ENCODE results near the gene SPDYE6.
"Not testable (repeated sequence)": the region's sequence is repeated elsewhere in the genome, so short reads cannot be mapped to it uniquely, and the experiment has no call there.

Gene SPDYE6

DNA sequence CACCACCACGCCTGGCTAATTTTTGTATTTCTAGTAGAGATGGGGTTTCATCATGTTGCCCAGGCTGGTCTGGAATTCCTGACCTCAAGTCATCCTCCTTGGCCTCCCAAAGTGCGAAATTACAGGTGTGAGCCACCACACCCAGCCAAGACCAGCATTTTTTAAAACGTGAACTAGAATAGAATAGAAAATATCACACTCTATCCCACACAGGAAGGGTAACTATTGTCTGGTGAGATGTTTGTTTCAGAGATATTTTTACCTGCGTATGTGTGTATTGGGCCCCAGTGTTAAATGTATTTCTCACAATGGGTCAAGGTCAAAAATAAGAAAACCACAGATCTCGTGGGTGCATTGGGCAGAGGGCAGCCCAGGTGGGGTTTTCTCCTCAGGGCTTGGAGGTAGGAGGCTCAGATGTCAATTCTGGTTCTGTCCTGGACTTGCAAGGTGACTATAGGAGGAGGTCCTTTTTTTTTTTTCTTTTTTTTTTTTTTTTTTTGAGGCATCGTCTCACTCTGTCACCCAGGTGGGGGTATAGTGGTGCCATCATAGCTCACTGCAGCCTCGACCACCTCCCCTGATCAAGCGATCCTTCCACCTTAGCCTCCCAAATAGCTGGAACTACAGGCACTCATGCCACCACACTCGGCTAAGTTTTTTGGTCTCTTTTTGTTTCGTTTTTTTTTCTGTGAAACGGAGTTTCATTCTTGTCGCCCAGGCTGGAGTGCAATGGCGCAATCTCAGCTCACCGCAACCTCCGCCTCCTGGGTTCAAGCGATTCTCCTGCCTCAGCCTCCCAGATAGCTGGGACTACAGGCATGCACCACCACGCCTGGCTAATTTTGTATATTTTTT is 50.6 kb downstream of the SPDYE6 start:
- H3K4me3 Mint-ChIP-seq, result no peak overlapping the region
- no peak overlapping the region for H3K27ac Mint-ChIP-seq
- H3K27me3 Mint-ChIP-seq, result no peaks in the 10 kb centered on the region
- no peaks in the 10 kb centered on the region for H3K36me3 Mint-ChIP-seq
- no peaks in the 10 kb centered on the region for H3K4me1 Mint-ChIP-seq
- H3K9me3 Mint-ChIP-seq, result no peaks in the 10 kb centered on the region

DNA sequence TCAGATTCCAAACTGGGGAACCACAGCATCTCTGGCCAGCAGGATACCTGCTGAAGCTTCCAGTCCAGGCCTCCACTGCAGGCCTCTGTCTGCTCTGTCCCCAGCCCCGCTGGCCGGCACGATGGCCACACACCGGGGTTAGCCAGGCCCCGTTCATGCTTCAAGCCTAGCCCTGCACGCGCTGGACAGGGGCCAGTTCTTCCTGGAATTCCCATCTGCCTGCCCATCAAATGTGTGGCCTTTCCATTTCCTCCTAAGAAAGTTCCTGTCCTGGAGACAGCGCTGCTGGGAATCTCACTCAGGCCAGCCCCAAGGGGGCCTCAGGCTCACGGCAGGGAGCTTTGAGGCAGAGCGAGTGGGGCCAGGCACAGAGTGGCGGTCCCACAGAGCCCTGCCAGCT is 51.6 kb downstream of the SPDYE6 start:
- Mint-ChIP-seq H3K36me3 (no peaks in the 10 kb centered on the region), H3K4me1 (no peaks in the 10 kb centered on the region), H3K9me3 (no peaks in the 10 kb centered on the region), H3K27ac (no peak overlapping the region), H3K4me3 (no peak overlapping the region), H3K27me3 (no peaks in the 10 kb centered on the region)

DNA sequence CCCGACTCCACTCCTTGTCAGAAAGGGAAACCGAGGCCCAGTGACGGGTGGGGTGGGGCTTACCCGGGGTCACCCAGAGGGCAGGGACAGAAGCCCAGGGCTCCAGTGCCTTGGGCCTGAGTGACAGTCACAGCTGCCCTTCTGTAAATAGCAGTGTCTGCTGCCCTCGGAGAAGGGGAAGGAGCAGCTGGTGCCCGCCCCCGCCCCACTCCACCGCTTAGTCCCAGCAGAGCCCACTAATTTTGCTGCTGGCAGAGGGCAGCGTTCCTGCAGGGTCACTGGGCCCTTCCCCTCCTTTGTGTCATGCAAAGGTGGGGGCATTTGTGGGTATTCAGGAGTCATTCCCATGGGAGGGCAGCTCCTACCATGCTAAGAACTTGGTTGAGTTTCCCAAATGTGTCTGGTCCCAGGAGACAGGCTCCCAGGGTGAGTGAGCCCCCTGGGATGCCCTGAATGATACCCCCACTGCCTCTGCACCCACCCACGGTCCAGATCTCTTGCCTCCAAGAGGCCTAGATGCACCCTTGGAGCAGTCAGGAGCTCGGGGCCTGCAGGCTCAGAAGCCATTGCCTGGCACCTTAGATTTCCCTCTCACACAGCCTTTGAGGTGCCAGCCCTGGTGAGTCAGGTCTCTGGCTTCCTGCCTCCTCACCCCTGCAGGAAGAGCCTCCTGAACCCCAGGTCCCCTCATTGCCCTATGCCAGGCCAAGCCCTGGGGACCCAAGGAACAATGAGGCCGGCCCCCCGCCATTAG is 52.4 kb downstream of the SPDYE6 start:
- no peak overlapping the region for H3K27ac Mint-ChIP-seq
- no peaks in the 10 kb centered on the region for H3K4me1 Mint-ChIP-seq
- H3K36me3 Mint-ChIP-seq, result no peaks in the 10 kb centered on the region
- H3K4me3 Mint-ChIP-seq, result no peak overlapping the region
- no peaks in the 10 kb centered on the region for H3K27me3 Mint-ChIP-seq
- H3K9me3 Mint-ChIP-seq, result no peaks in the 10 kb centered on the region

DNA sequence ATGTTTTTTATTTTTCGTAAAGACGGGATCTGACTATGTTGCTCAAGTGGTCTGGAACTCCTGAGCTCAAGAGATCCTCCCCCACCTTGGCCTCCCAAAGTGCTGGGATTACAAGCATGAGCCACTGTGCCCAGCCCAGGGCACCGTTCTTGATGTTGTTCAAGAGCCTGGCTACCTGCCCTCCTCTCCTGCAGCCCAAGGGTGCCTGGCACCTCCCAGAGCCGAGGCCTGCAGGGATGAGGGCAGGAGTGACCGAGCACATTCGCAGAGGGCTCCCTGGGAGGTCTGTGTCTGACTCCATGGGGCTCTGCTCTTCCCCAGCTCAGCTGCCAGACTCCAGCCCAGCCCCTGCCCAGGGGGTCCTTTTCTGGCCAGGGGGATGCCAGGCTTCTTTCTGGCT is 54.2 kb downstream of the SPDYE6 start:
- peaks cover 2% of the 10 kb centered on the region for H3K36me3 Mint-ChIP-seq
- H3K27me3 Mint-ChIP-seq, result no peaks in the 10 kb centered on the region
- no peaks in the 10 kb centered on the region for H3K9me3 Mint-ChIP-seq
- H3K4me3 Mint-ChIP-seq, result no peak overlapping the region
- no peaks in the 10 kb centered on the region for H3K4me1 Mint-ChIP-seq
- H3K27ac Mint-ChIP-seq, result no peak overlapping the region

DNA sequence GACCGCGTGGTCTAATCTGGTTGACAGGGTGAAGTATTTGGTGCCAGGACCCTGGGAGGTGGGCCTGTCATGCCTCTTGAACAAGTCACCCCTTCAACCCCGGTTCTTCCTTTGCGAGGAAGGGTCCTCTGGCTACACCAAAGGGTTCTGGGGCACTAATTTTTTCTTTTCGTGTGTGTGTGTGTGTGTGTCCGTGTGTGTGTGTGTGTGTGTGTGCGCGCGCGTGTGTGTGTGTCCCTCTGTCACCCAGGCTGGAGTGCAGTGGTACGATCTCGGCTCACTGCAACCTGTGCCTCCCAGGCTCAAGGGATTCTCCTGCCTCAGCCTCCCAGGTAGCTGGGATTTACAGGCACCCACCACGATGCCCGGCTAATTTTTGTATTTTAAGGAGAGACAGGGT is 54.9 kb downstream of the SPDYE6 start:
- not testable (repeated sequence) for H3K27ac Mint-ChIP-seq, H3K36me3 Mint-ChIP-seq, H3K9me3 Mint-ChIP-seq, H3K27me3 Mint-ChIP-seq, H3K4me1 Mint-ChIP-seq, H3K4me3 Mint-ChIP-seq

GRCh38 chr7:102300643-102301221 is 55.5 kb downstream of the SPDYE6 start:
- Mint-ChIP-seq H3K9me3 (no peaks in the 10 kb centered on the region), H3K4me1 (no peaks in the 10 kb centered on the region), H3K27me3 (no peaks in the 10 kb centered on the region)

DNA sequence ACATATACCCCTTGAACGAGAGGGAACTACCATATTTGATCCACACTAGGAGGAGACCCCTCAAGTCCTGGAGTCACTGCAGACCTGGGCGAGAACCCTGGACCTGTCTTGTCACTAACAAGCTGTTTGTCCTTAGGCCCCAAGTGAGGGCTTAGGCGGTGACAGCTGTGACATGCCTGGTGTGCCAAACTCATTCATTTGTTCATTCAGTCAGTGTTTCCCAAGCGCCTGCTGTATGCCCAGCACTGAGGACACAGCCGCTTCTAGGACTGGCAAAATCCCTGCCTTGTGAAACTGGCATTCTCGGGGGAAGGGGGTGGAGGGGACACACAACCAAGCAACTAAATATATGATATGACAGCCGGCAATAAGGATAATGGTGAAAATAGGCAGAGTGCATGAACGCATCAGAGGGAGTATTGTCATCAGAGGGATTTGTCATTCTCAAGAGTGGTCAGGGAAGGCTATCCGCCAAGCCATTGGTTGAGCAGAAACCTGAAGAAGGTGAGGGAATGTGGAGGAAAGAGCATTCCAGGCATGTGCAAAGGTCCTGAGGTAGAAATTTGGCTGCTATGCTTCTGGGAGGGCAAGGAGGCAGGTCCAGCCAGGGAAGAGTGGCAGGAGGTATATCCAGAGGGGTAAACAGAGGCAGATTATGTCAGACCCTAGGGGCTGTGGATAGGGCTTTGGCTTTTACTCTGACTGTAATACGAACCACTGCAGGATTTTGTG is 58.6 kb downstream of the SPDYE6 start:
- no peak overlapping the region for H3K4me3 Mint-ChIP-seq
- H3K27me3 Mint-ChIP-seq, result no peaks in the 10 kb centered on the region
- no peaks in the 10 kb centered on the region for H3K9me3 Mint-ChIP-seq
- no peak overlapping the region for H3K27ac Mint-ChIP-seq
- H3K4me1 Mint-ChIP-seq, result no peaks in the 10 kb centered on the region
- peaks cover 2% of the 10 kb centered on the region for H3K36me3 Mint-ChIP-seq

More at GRCh38 chr7:102300643-102301221, 55.5 kb downstream of the SPDYE6 start:
- Mint-ChIP-seq H3K27ac (no peak overlapping the region), H3K4me3 (no peak overlapping the region), H3K36me3 (peaks cover 2% of the 10 kb centered on the region)

GRCh38 chr7:102296514-102296913 is 59.7 kb downstream of the SPDYE6 start:
- Mint-ChIP-seq H3K4me1 (peaks cover 5% of the 10 kb centered on the region), H3K9me3 (no peaks in the 10 kb centered on the region), H3K36me3 (peaks cover 2% of the 10 kb centered on the region), H3K27ac (no peak overlapping the region), H3K4me3 (no peak overlapping the region), H3K27me3 (no peaks in the 10 kb centered on the region)

DNA sequence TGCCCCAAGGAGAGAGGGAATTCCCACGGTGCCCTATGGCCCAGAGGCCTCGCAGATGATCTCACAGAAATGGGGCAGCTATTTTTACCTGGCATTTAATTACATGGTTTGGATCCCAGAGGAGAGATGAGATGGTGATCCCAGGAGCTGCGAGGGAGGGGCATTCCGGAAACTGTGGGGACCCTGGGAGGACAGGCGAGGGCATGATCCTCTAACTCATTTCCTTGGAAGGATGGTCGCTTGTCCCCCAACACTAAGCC is 60.1 kb downstream of the SPDYE6 start:
- Mint-ChIP-seq H3K27me3 (no peaks in the 10 kb centered on the region), H3K27ac (no peak overlapping the region), H3K36me3 (peaks cover 2% of the 10 kb centered on the region), H3K9me3 (no peaks in the 10 kb centered on the region), H3K4me3 (no peak overlapping the region), H3K4me1 (peaks cover 9% of the 10 kb centered on the region)
